ENCODE results near the gene ZDHHC3. TPM values are rescaled to one million over a fixed set of nuclear protein-coding genes. Genes with fewer than 3 reads are reported as not detected.

ZDHHC3 gene
- total RNA-seq, 2 donors from 2014 or later: 63.7 to 69.7 TPM

- no peaks in the 10 kb centered on the region for H3K27me3 ChIP-seq (ENCODE audit: control insufficient read depth, insufficient read depth, low read length, poor library complexity, severe bottlenecking)
- no peak overlapping the region for H3K27ac ChIP-seq (ENCODE audit: low read depth, low read length)
- H3K27me3 Mint-ChIP-seq (ENCODE audit: insufficient read depth): no peaks in the 10 kb centered on the region
- no peak for TF ChIP-seq CTCF (conservative IDR thresholded peaks at IDR 0.05)
- H3K9me3 Mint-ChIP-seq: peaks cover 29% of the 10 kb centered on the region
- no peak overlapping the region for H3K4me3 ChIP-seq (ENCODE audit: low read length)
- H3K27ac Mint-ChIP-seq: no peak overlapping the region
- H3K9ac ChIP-seq (ENCODE audit: extremely low read depth, low read length, poor library complexity, severe bottlenecking): no peak overlapping the region
- H3K4me3 Mint-ChIP-seq: no peak overlapping the region
- H3K36me3 ChIP-seq (ENCODE audit: control insufficient read depth, insufficient read depth, low read length): peaks cover 77% of the 10 kb centered on the region
- peaks cover 3% of the 10 kb centered on the region for H3K4me1 Mint-ChIP-seq
- peaks cover 12% of the 10 kb centered on the region for H3K4me1 ChIP-seq (ENCODE audit: control insufficient read depth, insufficient read depth, low read length)
- H3K36me3 Mint-ChIP-seq (ENCODE audit: low read depth): peaks cover 79% of the 10 kb centered on the region
- H3K9me3 ChIP-seq (ENCODE audit: control insufficient read depth, low read length): peaks cover 23% of the 10 kb centered on the region
- DNase-seq: no peak
- WGBS, 2 experiments (ENCODE audit: insufficient coverage in 1 of 2, insufficient read length in 1 of 2): 90% methylated on average over 1 of the region's 1 CpG; no CpG with 5 or more reads in 1 of the 2 experiments
These were observed 32.1 kb upstream of the ZDHHC3 start for GRCh38 chr3:45008117-45008516.

DNA sequence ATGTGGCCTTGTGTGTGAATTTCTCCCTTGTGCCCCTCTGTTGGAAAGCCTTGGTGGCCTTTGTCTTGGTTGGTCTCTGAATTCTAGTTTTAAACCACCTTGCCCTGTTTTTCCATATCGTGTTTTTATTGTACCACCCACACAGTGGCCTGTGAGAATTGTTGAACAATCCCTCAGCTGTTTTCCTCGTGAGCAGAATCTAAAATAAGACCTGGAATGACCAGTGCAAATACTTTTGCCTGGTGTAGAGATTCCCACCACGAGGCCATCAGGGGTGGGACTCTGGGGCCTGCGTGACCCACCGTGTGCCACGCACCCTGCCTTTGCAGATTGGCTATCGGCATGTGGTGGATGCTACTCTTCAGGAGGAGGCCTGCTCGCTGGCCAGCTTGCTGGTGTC lies 31.1 kb upstream of the ZDHHC3 start:
- H3K36me3 ChIP-seq (ENCODE audit: control insufficient read depth, insufficient read depth, low read length): peaks cover 77% of the 10 kb centered on the region
- no peak for TF ChIP-seq CTCF (conservative IDR thresholded peaks at IDR 0.05)
- 94 to 99% methylated on average over 8 of the region's 8 CpGs for WGBS, 2 experiments (ENCODE audit: insufficient coverage in 1 of 2, insufficient read length in 1 of 2)
- peaks cover 23% of the 10 kb centered on the region for H3K9me3 ChIP-seq (ENCODE audit: control insufficient read depth, low read length)
- Mint-ChIP-seq H3K36me3 (ENCODE audit: low read depth) (peaks cover 81% of the 10 kb centered on the region), H3K9me3 (peaks cover 30% of the 10 kb centered on the region), H3K27ac (no peak overlapping the region), H3K4me1 (peaks cover 3% of the 10 kb centered on the region), H3K4me3 (no peak overlapping the region), H3K27me3 (ENCODE audit: insufficient read depth) (no peaks in the 10 kb centered on the region)
- DNase-seq: no peak
- no peaks in the 10 kb centered on the region for H3K27me3 ChIP-seq (ENCODE audit: control insufficient read depth, insufficient read depth, low read length, poor library complexity, severe bottlenecking)
- H3K4me1 ChIP-seq (ENCODE audit: control insufficient read depth, insufficient read depth, low read length): peaks cover 12% of the 10 kb centered on the region
- H3K9ac ChIP-seq (ENCODE audit: extremely low read depth, low read length, poor library complexity, severe bottlenecking): no peak overlapping the region
- H3K27ac ChIP-seq (ENCODE audit: low read depth, low read length): no peak overlapping the region
- H3K4me3 ChIP-seq (ENCODE audit: low read length): no peak overlapping the region

DNA sequence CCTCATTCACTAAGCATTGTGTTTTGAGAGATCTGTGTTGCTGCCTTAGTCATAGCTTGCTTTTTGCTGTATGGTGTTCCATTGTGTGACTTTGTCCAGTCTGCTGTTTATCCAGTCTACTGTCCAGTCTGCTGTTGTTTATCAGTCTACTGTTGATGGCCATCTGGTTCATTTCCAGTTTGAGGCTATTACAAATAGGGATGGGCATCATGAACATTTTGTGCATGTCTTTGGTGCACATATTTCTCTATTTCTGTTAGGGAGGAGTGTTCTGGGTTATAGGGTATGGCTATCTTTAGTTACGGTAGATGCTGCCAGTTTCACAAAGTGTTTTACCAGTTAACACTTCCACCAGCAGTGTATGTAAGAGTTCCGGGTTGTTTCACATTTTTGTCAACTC lies 27.9 kb upstream of the ZDHHC3 start:
- Histone ChIP-seq H3K27ac (ENCODE audit: low read depth, low read length) (no peak overlapping the region), H3K27me3 (ENCODE audit: control insufficient read depth, insufficient read depth, low read length, poor library complexity, severe bottlenecking) (no peaks in the 10 kb centered on the region), H3K9ac (ENCODE audit: extremely low read depth, low read length, poor library complexity, severe bottlenecking) (no peak overlapping the region), H3K4me1 (ENCODE audit: control insufficient read depth, insufficient read depth, low read length) (no peaks in the 10 kb centered on the region), H3K9me3 (ENCODE audit: control insufficient read depth, low read length) (peaks cover 23% of the 10 kb centered on the region), H3K4me3 (ENCODE audit: low read length) (no peak overlapping the region), H3K36me3 (ENCODE audit: control insufficient read depth, insufficient read depth, low read length) (peaks cover 88% of the 10 kb centered on the region)
- Mint-ChIP-seq H3K4me1 (no peaks in the 10 kb centered on the region), H3K27ac (no peak overlapping the region), H3K36me3 (ENCODE audit: low read depth) (peaks cover 81% of the 10 kb centered on the region), H3K4me3 (no peak overlapping the region), H3K27me3 (ENCODE audit: insufficient read depth) (no peaks in the 10 kb centered on the region), H3K9me3 (peaks cover 30% of the 10 kb centered on the region)
- 70 to 97% methylated on average over 2 of the region's 2 CpGs for WGBS, 2 experiments (ENCODE audit: insufficient coverage in 1 of 2, insufficient read length in 1 of 2)
- no peak for DNase-seq
- TF ChIP-seq CTCF (conservative IDR thresholded peaks at IDR 0.05): no peak

Data from endodermal cell (in vitro differentiated cells).